SJSA1 (cell line): ENCODE measurements around the gene CSK. TPM values are rescaled to one million over a fixed set of nuclear protein-coding genes. Genes with fewer than 3 reads are reported as not detected.

ENCODE experiments used
- DNase-seq, 2 experiments: peaks; one replicate each; pipeline ENCODE4 v3.0.0-alpha.2; 2015 to 2020; ENCODE audit warnings: low spot score in 2 of 2, low read depth in 1 of 2
- H3K27ac ChIP-seq: fragments of 250-450 bp; sonication (Bioruptor Pico); 2 replicates; pipeline ENCODE4 v1.5.1; 2020; ENCODE audit warnings: mild to moderate bottlenecking, moderate library complexity
- H3K27me3 ChIP-seq: fragments of 250-450 bp; sonication (Bioruptor Pico); replicated peaks from 2 replicates; pipeline ENCODE4 v1.5.1; 2020; ENCODE audit warnings: mild to moderate bottlenecking, moderate library complexity
- H3K36me3 ChIP-seq: fragments of 250-450 bp; sonication (Bioruptor Pico); 2 replicates; pipeline ENCODE4 v1.5.1; 2020; ENCODE audit warnings: mild to moderate bottlenecking
- H3K4me1 ChIP-seq: fragments of 250-450 bp; sonication (Bioruptor Pico); replicated peaks from 2 replicates; pipeline ENCODE4 v1.6.1; 2021; ENCODE audit warnings: mild to moderate bottlenecking
- H3K4me3 ChIP-seq: fragments of 250-450 bp; sonication (Bioruptor Pico); 2 replicates; pipeline ENCODE4 v1.5.1; 2020; ENCODE audit warnings: mild to moderate bottlenecking
- H3K9me3 ChIP-seq: fragments of 250-450 bp; sonication (Bioruptor Pico); replicated peaks from 2 replicates; pipeline ENCODE4 v1.5.1; 2020; ENCODE audit warnings: mild to moderate bottlenecking
- total RNA-seq: library from RNA; depleted of rRNA; stranded (reverse); fragments of >200 nt; shearing (Covaris generic); gene quantifications from 2 replicates; pipeline ENCODE4 v1.2.3, GENCODE V29; 2014

The CSK gene
- total RNA-seq, 1 experiment from 2014 or later = 19.2 TPM

- DNase-seq = no peak
These were observed 56.2 kb downstream of the CSK start for GRCh38 chr15:74838137-74838516.

DNA sequence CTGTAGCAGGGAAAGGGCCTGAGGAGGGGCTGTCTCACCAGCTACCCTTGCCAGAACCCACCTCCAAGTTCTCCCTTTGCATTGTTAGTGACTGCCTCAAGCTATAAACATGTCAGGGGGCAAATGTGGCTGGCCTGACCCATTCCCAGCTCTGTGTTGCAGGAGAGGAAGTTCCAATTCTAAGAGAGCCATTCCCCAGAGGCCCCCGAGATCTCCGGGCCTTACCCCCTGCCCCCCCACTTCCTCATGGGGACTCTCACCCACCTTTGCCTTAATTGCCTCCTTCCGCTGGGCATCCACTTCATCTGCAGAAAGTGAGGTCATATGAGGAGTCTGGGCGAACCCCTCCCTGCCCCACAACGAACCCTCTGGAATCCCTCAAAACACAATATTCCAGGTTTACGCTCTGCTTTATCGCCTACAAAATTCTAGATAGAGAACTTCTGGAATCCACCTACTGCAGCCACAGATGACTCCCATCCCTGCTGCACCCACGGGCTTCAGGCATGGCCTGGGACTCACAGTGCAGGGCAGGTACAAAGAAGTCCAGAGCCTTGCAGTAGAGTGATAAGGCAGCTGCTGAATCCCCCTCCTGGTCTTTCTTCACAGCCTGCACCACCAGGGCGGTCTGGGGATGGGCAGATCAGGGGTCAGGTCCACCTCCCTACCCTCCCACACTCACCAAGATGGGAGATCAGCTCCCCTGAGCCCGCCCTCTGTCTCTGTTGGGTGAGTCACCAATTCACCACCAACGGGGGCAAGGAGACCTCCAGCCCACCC lies 57.1 kb downstream of the CSK start:
- Histone ChIP-seq H3K4me3 (no peak overlapping the region), H3K27ac (no peak overlapping the region), H3K4me1 (peaks cover 9% of the 10 kb centered on the region), H3K27me3 (no peaks in the 10 kb centered on the region), H3K9me3 (no peaks in the 10 kb centered on the region), H3K36me3 (peaks cover 3% of the 10 kb centered on the region; the same call in 1 of the 2 replicates)
- DNase-seq = no peak

More at GRCh38 chr15:74838137-74838516, 56.2 kb downstream of the CSK start:
- peaks cover 3% of the 10 kb centered on the region; the same call in 1 of the 2 replicates for H3K36me3 ChIP-seq
- no peak overlapping the region for H3K27ac ChIP-seq
- peaks cover under 1% of the 10 kb centered on the region for H3K4me1 ChIP-seq
- H3K4me3 ChIP-seq = no peak overlapping the region
- H3K9me3 ChIP-seq = no peaks in the 10 kb centered on the region
- no peaks in the 10 kb centered on the region for H3K27me3 ChIP-seq

DNA sequence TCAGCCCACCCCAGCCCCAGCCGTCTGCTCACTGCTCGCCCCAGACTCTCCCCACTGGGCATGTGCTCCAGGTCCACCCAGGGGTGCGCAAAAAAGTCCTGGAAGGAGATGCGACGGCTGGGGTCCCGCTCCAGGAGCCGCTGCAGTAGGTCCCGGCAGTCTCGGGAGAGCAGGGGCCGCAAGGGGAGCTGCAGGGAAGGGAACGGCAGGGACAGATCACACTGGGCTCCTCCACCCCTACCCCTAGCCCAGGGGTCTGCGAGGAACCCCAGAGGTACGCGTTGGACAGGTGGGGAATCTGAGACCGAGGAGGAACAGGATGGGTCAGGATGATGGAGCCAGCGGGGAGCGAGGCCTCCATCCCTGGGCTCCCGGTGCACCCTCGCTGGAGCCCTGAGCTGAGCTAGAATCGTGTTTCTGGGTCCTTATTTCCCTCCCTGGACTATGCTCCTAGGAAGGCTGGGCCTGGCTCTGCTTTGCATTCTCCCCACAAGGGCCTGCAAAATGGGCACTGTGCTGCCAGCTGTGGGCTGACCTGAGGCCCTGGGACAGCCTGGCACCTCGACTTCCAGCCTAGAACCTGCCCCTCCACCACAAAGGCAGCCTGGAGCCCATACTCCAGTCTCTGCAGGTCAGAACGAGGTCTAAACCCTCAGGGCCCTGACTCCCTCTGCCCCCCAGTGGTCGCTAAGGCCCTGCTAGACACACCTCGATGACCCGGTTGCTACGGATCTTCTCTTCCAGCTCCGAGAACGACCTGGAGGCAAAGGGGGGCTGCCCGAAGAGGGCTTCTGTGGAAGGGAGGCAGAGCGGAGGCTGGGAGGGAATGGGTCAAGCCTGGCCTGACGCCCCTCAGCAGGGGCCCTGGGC lies 57.9 kb downstream of the CSK start:
- Histone ChIP-seq H3K4me1 (peaks cover 9% of the 10 kb centered on the region), H3K27me3 (no peaks in the 10 kb centered on the region), H3K27ac (no peak overlapping the region), H3K4me3 (no peak overlapping the region), H3K36me3 (peaks cover 3% of the 10 kb centered on the region), H3K9me3 (no peaks in the 10 kb centered on the region)
- DNase-seq = no peak

GRCh38 chr15:74840851-74841775 lies 59.2 kb downstream of the CSK start:
- peaks cover 9% of the 10 kb centered on the region for H3K4me1 ChIP-seq
- H3K36me3 ChIP-seq = peaks cover 15% of the 10 kb centered on the region
- H3K4me3 ChIP-seq = no peak overlapping the region
- no peaks in the 10 kb centered on the region for H3K27me3 ChIP-seq
- DNase-seq = no peak
- no peak overlapping the region for H3K27ac ChIP-seq
- no peaks in the 10 kb centered on the region for H3K9me3 ChIP-seq

DNA sequence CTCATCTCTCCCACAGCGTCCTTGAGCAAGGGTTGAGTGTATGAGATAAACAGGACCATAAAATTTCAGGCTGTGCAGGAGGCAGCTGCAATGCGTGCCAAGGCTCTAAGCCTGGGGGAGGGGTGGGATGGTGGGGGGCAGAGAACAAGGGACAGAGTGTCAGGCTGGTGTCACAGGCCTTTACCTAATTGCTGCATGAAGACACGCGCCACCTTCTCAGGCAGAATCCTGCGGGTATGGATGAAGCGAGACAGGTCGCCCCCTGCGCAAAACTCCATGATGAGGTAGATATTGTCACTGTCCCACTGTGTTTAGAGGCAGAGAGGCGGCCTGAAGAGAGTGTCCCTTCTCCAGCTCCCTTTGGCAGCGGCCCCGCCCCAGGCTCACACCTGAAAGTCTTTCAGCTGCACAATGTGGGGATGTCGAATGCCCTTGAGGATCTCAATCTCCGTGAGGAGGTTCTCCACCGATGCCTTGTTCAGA lies 60.1 kb downstream of the CSK start:
- Histone ChIP-seq H3K27ac (no peak overlapping the region), H3K4me3 (no peak overlapping the region; the same call in 1 of the 2 replicates), H3K27me3 (no peaks in the 10 kb centered on the region), H3K9me3 (no peaks in the 10 kb centered on the region), H3K36me3 (peaks cover 15% of the 10 kb centered on the region), H3K4me1 (peaks cover 9% of the 10 kb centered on the region)
- no peak for DNase-seq

DNA sequence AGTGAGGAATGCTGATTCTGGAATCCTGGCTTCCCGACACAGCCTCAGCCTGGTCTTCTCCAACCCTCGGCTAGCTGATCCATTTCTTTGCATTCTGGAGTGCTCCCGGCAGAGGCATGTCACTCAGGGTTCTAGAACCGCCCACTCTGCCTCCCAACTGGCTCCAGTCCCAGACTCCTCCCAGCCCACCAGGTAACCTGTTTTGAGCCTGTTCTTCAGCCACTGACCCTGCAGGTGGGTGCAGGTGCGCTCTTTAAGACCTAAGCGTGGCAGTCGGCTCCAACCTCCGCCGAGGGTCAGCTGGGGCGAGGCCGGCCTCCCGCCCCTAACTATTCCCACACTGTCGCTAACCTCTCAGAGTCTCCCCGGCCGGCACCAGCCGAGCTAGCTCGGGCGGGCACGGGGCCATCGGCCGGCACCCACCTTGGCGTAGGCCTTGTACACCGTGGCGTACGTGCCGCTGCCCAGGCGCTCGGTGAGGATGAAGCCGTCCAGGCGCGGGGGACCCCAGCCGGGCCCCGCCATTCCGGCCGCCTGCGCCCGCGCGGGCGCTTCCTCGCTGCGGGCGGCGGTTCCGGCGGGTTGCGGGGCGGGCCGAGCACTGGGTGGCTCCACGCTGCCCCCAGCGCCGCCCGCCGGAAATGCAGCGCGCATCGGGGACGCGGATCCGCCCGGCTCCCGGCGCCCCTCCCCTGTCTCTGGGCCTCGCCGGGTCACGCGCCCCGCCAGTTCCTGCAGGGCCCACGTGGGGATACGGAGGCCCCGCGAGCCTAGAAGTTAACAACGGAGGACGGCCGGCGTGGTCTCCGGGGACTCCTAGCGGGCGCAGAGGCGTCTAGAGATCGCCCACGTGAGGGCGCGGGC lies 60.9 kb downstream of the CSK start, which contains the start of gene ULK3:
Gene ULK3 (minus strand): TSS at position 576 of the 864 bp plus-strand sequence. CDS start 51 bp downstream, at position 525.
- Histone ChIP-seq H3K36me3 (peaks cover 23% of the 10 kb centered on the region), H3K4me3 (peak within 1 kb of the TSS; percentile 80), H3K27me3 (no peaks in the 10 kb centered on the region), H3K4me1 (peaks cover 9% of the 10 kb centered on the region), H3K27ac (peak within 1 kb of the TSS; percentile 42), H3K9me3 (no peaks in the 10 kb centered on the region)
- peak; percentile 91 for DNase-seq

GRCh38 chr15:74843445-74843828 lies 61.6 kb downstream of the CSK start:
- H3K27me3 ChIP-seq = no peaks in the 10 kb centered on the region
- H3K27ac ChIP-seq = peak overlapping the region; percentile 42
- H3K36me3 ChIP-seq = peaks cover 28% of the 10 kb centered on the region
- peaks cover 9% of the 10 kb centered on the region for H3K4me1 ChIP-seq
- H3K4me3 ChIP-seq = peak overlapping the region; percentile 80
- DNase-seq = no peak
- no peaks in the 10 kb centered on the region for H3K9me3 ChIP-seq

DNA sequence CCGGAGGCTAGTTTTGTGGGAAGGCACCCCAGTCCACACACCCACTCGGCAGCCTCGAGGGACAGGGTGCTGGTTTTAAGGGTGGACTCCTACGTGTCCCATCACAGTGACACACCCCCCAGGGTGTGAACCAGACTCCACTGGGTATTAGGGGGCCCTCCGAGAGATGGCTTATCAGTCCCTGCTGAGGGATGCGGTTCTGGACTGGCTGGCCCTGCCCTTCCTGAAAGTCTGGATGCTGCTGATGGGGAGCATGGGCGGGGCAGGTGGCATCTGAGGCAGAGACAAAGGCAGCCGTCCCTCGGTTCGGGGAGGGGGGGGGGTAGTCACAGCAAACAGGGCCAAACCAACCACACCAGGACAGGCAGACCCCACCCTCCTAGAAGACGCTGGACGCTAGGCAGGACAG lies 62.0 kb downstream of the CSK start:
- Histone ChIP-seq H3K9me3 (no peaks in the 10 kb centered on the region), H3K4me3 (no peak overlapping the region), H3K27ac (no peak overlapping the region), H3K36me3 (peaks cover 32% of the 10 kb centered on the region), H3K27me3 (no peaks in the 10 kb centered on the region), H3K4me1 (peaks cover 9% of the 10 kb centered on the region)
- no peak for DNase-seq

DNA sequence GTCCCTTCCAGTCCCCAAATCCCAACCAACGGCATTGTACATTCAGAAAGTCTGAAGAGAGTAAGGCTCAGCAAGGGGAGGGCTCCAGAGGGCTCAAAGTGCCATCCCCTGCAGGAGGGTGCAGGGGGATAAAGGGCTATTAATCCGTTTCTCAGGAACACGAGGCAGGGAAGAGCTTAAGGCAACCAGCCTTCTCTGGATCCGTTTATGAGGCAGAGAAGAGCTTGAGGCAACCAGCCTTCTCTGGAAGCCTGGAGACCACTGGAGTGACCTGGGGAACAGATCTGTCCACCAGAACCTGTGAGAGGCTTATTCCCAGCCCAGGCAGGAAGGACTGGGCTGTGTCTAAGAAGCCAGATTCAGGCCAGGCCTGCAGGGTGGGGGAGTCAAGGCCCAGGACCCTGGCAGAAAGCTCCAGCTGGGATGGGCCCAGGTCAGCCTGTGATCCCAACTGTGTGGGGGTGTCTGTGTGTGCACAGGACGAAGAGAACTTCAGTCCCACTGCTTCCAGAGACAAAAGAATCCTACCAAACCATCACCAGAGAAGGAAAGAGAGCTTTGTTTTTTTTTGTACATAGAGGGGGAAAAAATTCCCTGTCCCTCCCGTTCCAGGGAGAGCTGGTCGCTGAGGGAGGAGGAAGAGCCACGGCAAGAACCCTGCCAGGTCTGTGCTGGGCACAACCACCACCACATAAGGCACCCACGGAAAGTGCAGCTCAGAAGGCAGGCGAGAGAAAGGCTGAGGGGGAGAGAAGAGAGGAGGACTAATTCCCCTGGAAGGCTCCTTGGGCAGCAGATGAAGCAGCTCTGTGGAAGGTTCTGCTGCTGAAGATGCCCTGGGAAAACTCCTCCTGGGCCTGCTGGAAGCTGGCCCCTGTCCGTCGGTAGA lies 62.7 kb downstream of the CSK start:
- Histone ChIP-seq H3K9me3 (no peaks in the 10 kb centered on the region), H3K36me3 (peaks cover 36% of the 10 kb centered on the region), H3K27ac (no peak overlapping the region), H3K27me3 (no peaks in the 10 kb centered on the region), H3K4me1 (peaks cover 9% of the 10 kb centered on the region), H3K4me3 (no peak overlapping the region)
- no peak for DNase-seq

DNA sequence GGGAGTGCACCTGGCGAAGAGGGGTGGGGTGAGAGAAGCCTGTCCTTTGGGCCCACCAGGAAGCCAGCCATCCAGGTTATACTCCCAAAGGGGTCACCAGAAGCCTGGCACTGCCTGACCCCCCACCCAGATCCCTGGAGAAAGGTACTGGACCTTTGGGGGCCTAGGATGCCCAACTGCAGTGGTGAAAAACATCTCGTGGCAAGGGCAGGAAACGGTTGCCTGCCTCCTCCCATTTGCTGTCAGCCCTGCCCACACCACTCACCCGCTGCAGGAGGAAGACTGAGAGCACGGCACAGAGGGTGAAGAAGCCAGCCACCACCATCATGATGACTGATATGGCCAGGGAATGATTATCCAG lies 63.3 kb downstream of the CSK start:
- Histone ChIP-seq H3K27ac (no peak overlapping the region), H3K36me3 (peaks cover 42% of the 10 kb centered on the region), H3K4me3 (no peak overlapping the region), H3K4me1 (peaks cover 9% of the 10 kb centered on the region), H3K9me3 (no peaks in the 10 kb centered on the region), H3K27me3 (no peaks in the 10 kb centered on the region)
- DNase-seq = no peak

DNA sequence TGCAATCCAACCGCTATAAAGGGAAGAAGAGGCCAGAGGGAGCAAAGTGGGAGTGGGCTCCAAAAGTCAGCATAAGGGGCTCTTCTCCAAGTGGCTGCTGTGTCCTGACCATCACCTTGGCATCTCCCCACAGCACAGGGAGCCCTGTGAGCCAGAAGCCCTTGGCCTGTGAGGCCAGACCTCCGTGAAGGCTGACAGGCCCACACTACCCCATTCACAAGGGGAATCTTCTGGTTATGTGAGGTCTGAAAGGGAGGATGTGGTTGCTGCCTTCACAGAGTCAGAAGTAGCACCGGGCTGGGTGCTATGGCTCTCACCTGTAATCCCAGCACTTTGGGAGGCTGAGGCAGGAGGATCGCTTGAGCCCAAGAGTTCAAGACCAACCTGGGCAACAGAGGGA lies 63.7 kb downstream of the CSK start:
- peaks cover 46% of the 10 kb centered on the region for H3K36me3 ChIP-seq
- no peaks in the 10 kb centered on the region for H3K27me3 ChIP-seq
- no peaks in the 10 kb centered on the region for H3K9me3 ChIP-seq
- DNase-seq = no peak
- H3K4me3 ChIP-seq = no peak overlapping the region
- H3K4me1 ChIP-seq = peaks cover 9% of the 10 kb centered on the region
- H3K27ac ChIP-seq = no peak overlapping the region

DNA sequence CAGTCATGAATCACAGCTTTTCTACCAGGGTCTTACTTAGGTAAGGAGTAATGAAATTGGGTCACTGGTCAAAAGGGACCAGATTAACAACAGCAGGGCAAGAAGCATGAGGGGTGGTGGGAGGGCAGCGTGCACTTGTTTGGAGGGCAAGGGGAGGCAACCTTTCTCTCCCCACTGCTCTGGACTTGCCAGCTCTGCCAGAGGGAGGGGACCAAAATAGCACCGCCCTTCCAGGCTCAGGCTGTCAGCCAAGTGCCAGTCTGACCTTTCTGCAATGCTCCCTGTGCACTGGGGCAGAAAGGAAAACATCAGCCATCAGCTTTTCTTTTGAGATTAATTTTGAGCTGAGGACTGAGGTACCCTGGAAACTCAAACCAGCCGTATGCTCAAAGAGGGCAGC lies 65.6 kb downstream of the CSK start:
- no peak for DNase-seq
- Histone ChIP-seq H3K27me3 (no peaks in the 10 kb centered on the region), H3K36me3 (peaks cover 65% of the 10 kb centered on the region), H3K9me3 (no peaks in the 10 kb centered on the region), H3K4me1 (peaks cover 9% of the 10 kb centered on the region), H3K27ac (no peak overlapping the region), H3K4me3 (no peak overlapping the region)
